Measurements from ENCODE around the gene MIX23. TPM values are rescaled to one million over a fixed set of nuclear protein-coding genes. Genes with fewer than 3 reads are reported as not detected.

The MIX23 gene
- 22.8 TPM for total RNA-seq

DNA sequence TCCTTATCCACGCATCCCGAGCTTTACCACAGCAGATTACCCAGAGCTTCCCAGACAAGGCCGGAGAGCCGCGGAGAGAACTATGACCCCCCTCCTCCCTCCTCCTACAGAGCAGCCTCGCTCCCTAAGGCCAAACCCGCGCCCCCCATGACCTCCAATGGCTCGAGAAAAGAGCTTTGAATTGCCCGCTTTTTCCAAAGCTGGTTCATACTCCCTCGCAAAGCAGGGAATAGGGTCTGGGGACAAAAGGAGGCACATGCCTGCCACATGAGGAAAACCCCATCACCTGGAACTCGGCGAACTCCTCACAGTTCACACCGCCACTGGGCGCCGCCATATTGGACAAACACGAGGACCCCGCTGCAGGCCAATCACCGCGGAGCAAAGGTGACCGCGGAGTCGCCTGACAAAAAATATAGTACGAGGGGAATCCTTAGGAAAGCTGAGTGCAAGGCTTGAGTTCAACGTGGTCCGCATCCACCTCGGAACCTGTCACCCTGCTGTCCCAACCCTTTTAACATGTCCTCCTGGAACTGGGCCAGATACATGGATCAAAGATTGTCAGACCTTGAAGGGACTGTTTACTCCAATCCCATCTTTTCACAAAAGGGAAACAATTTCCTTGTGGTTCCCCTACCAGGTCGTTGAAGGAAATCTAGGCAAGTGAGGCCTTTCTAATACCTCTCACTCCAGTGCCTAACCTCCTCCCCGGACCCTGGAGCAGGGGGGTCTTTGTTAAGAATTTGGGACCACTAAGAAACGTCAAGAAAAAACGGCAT, at the start of gene MIX23:
TSS of gene MIX23 (minus strand) at position 344 of the 779 bp plus-strand sequence. CDS start at position 337, 7 bp downstream.

GRCh38 chr3:122415762-122416654, 33.0 kb upstream of the MIX23 start, which contains the start of gene WDR5B:
Gene WDR5B, minus strand, starts transcription at chr3:122416062. Its CDS starts 534 bp downstream, at chr3:122415528.

GRCh38 chr3:122383771-122384697, 1.0 kb upstream of the MIX23 start, which contains the start of gene FAM162A:
Gene FAM162A, plus strand, starts transcription at chr3:122384182. Its CDS starts 84 bp downstream, at chr3:122384266.

GRCh38 chr3:122324871-122325323, 58.1 kb downstream of the MIX23 start, which contains the start of gene CSTA:
Gene CSTA, plus strand, starts transcription at chr3:122325248. Its CDS starts 45 bp downstream, at chr3:122325293.

Other genes with a start within 250 kb of the MIX23 start
- gene CASR, start 199.6 kb downstream of the MIX23 start, total RNA-seq = 0.05 TPM
- not detected for gene CSTA, start 58.0 kb downstream of the MIX23 start, total RNA-seq
- 15.4 TPM for gene FAM162A, start 951 bp upstream of the MIX23 start, total RNA-seq
- 8.7 TPM for gene WDR5B, start 32.8 kb upstream of the MIX23 start, total RNA-seq
- 68.6 TPM for gene KPNA1, start 131.7 kb upstream of the MIX23 start, total RNA-seq
- 15.2 TPM for gene PARP9, start 181.1 kb upstream of the MIX23 start, total RNA-seq
- 13.0 TPM for gene DTX3L, start 181.1 kb upstream of the MIX23 start, total RNA-seq
- gene PARP15, start 194.4 kb upstream of the MIX23 start, total RNA-seq = 0.82 TPM